COLO829 (cell line): ENCODE measurements around the gene ADGRV1.
"Not testable (repeated sequence)": the region's sequence is repeated elsewhere in the genome, so short reads cannot be mapped to it uniquely, and the experiment has no call there.

Source experiments
- DNase-seq: peaks from one replicate; pipeline ENCODE4 v3.0.0; 2012; ENCODE audit warnings: low spot score

The ADGRV1 gene

DNA sequence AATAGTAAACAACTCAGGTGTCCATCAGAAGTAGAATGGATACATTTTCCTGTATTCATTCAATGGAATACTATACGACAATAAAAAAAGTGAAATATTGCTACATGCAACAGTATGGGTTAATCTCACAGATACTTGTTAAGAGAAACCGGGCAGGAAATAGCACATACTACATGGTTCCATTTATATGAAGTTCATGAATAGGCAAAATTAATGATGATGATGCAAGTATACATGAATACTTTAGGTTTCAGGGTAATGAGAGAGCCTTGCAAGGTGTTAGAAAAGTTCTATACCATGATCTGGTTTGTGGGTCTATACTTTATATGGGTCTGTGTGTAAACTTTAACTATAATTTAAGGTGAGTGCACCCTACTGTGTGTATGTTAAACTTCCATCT is 390.4 kb downstream of the ADGRV1 start:
- DNase-seq = no peak

DNA sequence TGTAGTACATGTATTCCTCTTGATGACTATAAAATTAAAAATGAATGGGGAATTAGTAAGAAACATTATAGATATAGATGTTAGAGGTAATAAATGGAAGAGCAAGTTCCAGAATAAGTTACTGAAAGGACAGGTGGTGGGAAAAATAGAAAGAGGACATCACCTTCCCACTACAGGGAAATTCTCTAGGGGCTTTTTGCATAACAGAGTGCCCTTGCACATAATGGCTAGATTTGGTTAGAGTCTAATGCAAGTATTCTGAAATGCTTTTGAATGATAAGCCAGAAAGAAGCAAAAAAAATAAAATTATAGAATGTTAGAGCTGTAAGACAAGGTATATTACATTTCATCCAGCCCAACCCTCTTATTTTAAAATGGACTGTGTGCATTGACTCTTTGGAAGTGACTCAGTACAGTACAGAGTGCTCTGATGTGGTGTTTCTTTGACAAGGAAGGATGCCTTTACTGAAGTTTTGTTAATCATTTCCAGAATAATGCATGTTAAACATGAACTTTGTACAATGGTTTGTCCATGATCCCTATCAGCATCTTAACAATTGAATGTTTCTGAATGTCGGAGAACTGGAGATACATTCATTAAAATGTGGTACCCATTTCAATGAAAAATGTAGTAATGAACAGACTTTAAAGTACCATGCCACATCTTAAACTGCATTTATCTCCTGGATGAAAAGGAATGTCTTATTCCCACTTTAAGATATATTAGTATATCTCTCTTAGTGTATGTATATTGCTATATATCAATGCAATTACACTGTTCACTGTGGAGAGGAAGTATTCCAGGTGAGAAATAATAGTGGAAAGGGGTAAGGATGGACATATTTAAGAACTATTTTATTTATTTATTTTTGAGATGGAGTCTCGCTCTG is 391.1 kb downstream of the ADGRV1 start:
- no peak for DNase-seq

DNA sequence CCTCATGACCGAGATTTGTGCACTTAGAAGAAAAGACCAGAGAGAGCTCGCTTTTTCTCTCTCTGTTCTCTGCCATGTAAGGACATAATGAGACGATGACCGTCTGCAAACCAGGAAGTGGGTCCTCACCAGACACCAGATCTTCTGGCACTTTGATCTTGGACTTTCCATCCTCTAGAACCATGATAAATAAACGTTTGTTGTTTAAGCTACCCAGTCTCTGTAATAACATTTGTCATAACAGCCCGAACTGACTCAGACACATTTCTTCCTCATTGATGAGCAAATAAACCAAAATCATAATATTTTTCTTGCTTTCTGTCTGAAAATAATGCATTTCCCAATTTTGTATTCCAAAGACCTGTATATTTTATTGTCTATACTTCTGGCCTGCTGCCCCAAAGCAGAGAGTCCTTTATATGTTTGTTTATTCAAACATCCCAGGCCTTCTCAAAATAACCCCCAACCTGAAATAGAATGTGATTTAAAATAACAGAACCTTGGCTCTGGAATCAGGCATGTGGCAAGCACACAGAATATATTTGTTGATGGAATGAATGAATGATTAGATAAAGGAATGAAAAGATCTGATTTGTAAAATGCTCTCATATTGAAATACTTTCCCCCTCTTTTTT is 396.5 kb downstream of the ADGRV1 start:
- no peak for DNase-seq

DNA sequence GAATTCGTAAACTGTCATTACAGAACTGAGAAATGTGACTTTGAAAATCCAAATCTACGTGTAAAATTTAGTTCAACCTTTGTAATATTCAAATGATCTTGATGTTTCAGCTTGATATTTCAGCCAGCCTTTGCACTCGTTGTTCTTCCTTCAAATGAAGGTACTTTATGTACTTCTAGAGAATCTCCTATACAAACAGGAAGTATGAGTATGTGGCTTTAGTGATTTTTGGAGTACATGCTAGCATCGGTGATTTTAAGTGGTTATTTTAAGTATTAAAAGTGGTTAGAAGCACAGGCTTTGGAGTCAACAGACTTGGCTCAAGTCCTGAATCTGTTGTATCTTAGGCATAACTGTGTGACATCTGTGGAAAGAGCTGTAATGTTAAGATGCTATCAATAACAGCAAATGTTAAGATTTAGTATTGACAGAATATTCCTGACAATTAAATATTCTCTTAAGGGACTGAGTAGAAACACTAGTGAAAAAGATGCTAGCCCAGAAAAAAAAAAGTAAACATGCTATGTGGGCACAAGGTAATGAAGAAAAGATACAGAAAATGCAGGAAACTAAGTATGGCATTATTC is 398.0 kb downstream of the ADGRV1 start:
- no peak for DNase-seq

DNA sequence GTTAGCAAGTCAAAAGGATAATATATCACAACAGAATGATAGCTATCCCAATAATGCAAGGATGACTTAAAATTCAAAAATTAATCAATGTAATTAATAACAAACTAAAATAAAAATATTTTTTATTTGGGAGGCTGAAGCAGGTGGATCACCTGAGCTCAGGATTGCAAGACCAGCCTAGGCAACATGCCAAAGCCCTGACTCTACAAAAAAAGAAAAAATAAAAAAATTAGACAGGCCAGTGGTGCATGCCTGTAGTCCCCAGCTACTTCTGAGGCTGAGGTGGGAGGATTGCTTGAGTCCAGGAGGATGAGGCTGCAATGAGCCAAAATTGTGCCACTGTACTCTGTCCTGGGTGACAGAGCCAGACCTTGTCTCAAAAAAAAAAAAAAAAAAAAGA is 399.3 kb downstream of the ADGRV1 start:
- no peak for DNase-seq

DNA sequence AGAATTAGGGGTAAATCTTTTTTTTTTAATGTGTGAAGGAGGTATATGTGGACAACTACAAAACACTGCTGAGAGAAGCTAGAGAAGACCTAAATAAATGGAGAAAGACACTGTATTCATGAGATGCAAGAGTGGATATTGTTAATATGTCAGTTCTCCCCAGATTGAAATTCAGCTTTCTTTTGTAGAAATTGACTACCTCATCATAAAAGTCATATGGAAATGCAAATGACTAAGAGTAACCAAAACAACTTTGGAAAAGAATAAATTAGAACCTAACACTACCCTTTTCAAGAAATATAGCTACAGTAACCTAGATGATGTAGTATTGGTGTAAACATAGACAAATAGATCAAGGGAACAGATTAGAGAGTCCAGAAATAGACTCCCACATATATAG is 400.7 kb downstream of the ADGRV1 start:
- DNase-seq = no peak

DNA sequence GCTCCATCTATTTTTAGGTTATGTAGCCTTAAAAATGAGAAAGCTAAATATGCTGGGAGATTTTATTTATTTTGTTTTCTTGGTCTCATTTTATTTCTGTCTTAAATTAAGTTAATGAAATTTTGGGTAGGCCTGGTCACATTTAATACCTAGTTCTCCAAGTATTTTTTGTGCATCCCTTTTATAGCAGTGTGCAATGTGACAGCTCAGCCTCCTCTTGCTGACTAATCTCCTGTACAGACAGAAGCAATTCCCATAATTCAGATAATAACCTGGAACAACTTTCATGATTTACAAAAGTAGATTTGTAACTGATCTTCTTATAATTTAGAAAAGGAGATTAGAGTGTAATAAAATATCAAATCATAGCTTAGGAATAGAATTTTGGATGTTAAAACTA is 403.9 kb downstream of the ADGRV1 start:
- DNase-seq = no peak

DNA sequence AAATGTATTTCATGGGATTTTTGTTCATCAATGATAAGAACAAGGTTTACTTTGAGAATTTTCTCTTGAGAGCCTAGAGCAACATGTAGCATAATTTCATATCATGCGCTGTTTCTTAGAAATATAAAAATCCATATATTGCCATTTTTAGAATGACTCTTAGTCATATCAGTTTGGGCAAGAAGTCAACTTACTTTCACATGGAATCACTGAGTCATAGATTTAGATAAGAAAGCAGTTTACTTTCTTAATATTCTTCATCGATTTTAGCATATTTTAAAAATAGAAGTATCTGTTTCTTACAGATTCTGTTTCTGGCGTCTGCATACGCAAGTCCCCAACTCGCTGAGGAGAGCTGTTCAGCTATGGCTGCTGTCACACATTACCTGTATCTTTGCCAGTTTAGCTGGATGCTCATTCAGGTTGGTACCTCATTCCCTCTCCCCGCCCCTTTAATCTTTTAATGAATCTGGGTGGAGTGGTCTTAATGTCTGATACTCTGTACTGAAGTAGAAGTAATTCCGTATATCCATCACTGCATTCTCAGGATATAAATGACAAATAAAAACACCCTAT is 406.6 kb downstream of the ADGRV1 start:
- DNase-seq = no peak

DNA sequence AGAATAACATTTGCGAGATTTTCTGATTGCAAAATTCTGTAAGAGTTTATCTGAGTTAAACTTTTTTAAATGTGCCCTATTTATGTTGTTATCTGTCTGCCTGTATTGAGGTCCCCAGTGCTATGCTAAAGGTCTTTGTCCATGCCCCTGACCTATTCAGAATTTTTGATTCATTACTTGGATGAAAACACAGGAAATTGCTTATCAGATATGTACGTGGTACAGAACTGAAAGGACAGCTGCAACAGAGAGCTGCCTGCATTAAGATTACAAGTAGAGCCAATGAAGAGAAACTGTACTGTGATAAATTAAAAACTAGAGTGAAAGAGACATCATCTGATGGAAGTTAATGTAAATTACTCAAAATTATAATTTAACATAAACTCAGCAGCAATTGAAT is 408.8 kb downstream of the ADGRV1 start:
- no peak for DNase-seq

DNA sequence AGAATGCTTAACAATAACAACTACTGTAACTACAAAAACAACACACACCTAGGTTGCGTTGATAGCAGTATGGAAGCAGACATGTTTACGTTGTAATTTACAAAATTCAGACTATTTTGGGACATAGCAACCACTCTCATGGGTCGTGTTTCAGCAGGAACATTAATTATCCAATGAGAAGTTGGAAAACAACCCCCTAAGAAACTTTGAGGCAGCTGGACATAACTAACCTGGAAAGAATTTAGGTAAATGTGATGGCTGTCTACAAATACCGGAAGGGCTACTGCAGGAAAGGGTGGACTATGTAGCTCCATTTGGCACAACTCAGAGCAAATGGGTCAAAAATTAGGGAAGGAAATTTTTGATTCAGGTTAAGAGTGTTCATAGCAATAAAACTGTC is 409.3 kb downstream of the ADGRV1 start:
- no peak for DNase-seq

DNA sequence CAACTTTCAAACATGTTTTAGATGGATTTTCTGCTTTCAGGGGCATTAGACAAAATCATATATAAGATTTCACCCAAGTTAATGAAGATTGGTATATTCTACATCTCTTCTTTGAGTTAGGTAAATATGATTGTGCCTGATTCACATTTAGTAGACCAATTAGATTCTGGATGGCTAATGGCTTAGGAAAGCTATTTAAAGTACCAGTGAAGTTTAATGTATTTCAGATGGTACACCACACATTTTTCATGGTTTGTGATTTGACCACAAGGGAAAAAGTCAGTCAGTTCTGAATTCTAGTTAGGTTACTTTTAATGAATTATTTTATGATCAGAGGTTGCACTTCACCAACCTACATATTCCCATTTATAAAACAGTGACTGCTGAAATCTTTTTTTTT is 409.7 kb downstream of the ADGRV1 start:
- peak; percentile 4 for DNase-seq

DNA sequence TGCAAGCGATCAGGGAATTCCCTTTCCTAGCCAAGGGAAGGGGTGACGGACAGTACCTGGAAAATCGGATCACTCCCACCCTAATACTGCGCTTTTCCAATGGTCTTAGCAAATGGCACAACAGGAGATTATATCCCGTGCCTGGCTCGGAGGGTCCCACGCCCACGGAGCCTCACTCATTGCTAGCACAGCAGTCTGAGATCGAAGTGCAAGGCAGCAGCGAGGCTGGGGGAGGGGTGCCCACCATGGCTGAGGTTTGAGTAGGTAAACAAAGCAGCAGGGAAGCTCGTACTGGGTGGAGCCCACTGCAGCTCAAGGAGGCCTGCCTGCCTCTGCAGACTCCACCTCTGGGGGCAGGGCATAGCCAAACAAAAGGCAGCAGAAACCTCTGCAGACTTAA is 411.3 kb downstream of the ADGRV1 start:
- DNase-seq = not testable (repeated sequence)

DNA sequence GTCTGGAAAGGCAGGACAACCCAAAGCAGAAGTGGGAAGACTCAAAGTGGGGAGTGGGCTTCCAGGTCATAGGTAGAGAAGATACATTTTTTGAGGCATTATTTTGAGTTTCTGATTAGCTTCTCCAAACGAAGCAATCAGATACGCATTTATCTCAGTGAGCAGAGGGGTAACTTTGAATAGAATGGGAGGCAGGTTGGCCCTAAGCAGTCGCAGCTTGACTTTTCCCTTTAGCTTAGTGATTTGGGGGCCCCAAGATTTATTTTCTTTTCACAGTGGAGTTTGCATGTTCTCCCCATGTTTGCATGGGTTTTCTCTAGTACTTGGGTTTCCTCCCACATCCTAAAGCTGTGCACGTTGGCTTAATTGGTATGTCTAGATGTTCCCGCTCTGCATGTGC is 422.6 kb downstream of the ADGRV1 start:
- no peak for DNase-seq

DNA sequence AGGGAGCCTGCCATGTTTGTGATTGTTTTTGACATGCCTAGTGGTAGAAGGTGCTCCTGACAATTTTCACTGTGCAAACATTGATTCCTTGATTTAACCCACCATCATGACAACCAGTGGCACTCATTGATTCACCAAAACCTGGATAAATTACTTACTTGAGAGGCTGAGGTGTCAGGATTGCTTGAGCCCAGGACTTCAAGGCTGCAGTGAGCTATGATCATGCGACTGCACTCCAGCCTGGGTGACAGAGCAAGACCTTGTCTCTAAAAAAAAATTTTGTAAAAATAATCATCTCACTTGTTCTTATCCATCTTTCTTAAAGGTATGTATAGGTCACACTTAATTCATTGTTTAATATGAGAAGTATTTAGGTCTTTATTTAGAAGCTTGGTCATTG is 423.2 kb downstream of the ADGRV1 start:
- no peak for DNase-seq

DNA sequence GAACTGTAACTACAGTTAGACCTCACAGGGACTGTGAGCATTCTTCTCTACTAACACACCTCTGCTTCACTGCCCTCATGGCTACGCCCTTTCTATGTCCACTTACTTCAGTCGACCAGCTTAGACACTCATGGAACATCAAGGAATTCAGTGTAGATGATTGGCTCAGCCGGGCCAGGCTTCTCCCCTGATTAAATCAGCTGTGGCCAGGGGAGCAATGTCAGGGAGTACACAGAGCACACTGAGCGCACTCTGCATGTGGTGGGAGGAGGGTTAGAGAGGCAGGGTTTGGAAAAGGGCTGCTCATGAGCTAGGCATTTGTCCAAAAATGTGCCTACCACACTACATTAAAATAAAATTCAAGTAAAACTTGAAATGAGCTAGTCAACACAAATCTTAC is 424.0 kb downstream of the ADGRV1 start:
- no peak for DNase-seq

DNA sequence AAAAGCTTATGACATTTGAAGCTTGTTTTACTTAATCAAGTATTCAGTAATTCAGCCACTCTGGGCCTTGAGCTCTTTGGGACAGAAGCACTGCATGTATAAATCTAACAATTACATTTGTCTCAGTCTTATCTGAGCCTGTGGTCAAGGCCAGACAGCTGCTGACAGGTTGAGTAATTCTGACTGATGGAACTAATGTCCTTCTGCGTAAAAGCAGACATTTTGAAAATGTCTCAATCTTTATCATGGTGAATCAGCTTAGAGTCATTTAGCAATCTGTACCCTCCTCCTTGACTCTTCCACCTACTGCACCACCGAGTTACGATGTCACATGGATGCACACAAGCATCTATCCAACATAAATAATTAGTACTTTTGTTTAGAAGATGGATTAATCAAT is 424.6 kb downstream of the ADGRV1 start:
- DNase-seq = no peak

DNA sequence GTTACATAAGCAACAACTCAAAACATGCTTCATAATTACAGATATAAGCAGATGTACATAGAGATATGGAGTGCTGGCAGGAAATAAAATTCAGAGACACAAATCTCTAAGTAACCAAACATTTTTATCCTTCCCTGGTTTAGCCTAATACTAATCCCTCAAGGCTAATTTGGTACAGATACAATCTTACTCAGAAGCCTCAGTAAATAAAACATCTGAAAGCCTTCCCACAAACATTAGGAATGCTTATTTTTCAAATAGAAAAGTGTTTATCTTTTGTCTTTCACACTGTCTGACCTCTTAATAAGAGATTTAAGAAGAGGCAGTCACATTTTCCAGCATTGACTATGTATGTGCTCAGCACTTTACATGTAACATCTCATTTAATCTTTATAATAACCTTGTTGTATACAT is 425.1 kb downstream of the ADGRV1 start:
- no peak for DNase-seq

DNA sequence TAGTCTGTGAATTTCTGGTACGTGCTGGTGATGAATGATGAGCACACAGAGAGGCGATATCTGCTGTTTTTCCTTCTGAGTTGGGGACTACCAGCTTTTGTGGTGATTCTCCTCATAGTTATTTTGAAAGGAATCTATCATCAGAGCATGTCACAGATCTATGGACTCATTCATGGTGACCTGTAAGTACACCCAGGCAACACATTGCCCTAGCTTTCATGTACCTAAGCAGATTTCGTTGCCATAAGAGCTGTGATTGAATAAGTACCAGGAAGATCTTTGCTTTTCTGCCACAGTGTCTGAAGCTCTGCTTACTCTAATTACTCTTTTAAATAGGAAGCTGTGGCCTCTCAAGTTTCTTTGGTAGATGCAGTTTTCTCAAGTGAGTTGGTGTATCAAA is 426.7 kb downstream of the ADGRV1 start:
- no peak for DNase-seq

DNA sequence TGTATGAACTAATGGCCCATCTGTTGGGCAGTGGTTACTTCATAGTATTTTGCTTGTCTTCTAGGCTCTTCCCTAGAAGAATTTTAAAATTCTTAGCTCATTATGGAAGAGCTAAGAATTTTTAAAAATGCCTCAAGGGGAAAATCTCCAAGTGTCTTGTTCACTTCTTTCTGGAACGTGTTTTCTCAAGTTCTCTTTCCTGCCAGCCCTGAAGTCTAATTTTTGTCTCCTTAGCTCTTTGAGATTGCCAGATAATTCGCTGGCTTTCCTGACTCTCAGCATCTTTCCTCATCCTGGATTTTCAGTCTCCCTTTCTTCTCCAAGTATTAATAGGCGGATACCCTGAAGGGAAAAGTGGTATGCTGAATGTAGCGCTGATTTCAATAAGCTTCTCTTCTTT is 429.1 kb downstream of the ADGRV1 start:
- DNase-seq = no peak

DNA sequence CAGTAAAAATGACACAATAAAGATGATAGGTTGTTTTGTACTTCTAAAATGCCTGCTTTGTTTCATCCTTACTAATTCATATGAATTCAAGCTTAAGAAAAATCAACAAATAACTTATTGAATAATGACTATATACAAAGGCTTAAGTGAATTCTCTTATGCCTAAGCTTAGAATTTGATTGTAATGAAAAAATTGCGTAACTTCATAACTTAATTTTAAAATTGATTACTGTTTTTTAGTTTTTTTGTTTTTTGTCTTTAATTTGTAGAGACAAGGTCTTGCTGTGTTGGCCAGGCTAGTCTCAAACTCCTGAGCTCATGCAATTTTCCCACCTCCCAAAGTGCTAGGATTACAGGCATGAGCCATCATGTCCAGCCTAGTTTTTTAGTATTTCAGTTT is 432.6 kb downstream of the ADGRV1 start:
- DNase-seq = no peak

DNA sequence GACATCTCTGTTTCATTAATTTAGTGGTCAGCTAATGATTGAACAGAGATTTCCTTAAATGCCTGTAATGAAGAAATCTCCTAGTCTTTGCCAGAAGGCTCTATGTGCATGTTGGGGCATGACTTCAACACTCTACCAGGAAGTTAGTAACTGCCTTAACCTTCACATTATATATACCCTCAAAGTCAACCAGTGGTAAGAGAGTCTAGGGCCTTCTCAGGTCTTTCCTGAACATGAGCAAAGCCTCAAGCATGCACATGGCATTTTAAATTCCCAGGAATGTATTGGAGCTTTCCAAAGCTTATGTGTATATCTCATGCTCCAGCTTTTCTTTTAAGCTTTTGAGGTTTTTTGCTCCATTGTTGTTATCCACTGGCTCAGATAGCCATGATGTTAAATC is 436.2 kb downstream of the ADGRV1 start:
- no peak for DNase-seq

DNA sequence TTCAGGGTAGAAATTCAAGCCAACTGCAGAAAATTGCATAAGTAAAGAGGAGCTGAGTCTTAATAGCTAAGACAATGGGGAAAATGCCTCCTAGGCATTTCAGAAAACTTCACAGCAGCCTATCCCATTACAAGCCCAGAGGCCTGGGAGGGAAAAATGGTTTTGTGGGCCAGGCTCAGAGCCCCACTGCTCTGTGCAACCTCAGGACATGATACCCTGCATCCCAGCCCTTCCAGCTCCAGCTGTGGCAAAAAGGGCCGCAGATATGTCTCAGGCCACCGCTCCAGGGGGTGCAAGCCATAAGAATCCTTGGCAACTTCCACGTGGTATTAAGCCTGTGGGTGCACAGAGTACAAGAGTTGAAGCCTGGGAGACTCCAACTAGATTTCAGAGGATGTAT is 437.5 kb downstream of the ADGRV1 start:
- DNase-seq = no peak

DNA sequence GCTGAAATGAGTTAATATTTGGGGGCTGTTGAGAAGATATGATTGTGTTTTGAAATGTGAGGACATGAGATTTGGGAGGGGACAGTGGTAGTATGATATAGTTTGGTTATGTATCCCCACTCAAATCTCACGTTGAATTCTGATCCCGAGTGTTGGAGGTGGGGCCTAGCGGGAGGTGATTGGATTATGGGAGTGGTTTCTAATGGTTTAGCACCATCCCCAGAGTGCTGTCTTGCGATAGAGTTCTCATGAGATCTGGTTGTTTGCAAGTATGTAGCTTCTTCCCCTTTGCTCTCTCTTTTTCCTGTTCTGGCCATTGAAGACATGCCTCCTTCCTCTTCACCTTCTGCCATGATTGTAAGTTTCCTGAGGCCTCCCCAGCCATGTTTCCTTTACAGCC is 438.5 kb downstream of the ADGRV1 start:
- no peak for DNase-seq
